HG03280 (cell line): ENCODE results near the gene RCOR1.
"Not testable (repeated sequence)": the region's sequence is repeated elsewhere in the genome, so short reads cannot be mapped to it uniquely, and the experiment has no call there.

Source experiments
- ATAC-seq: cut with Tn5 transposase; IDR thresholded peaks from one replicate; pipeline ENCODE4 v1.9.1; 2021; ENCODE audit warnings: mild to moderate bottlenecking, moderate library complexity; ENCODE audit not compliant: unreplicated experiment

Gene RCOR1

GRCh38 chr14:102738373-102739189 is 146.1 kb downstream of the RCOR1 start:
- no peak for ATAC-seq

- ATAC-seq, result no peak
These were observed 146.7 kb downstream of the RCOR1 start for GRCh38 chr14:102739190-102739469.

- no peak for ATAC-seq
These were observed 154.4 kb downstream of the RCOR1 start for GRCh38 chr14:102746634-102747438.

- no peak for ATAC-seq
These were observed 156.4 kb downstream of the RCOR1 start for GRCh38 chr14:102748806-102749205.

GRCh38 chr14:102749393-102750305 is 157.2 kb downstream of the RCOR1 start:
- no peak for ATAC-seq

- no peak for ATAC-seq
These were observed 157.9 kb downstream of the RCOR1 start for GRCh38 chr14:102750376-102750775.

GRCh38 chr14:102751088-102751487 is 158.6 kb downstream of the RCOR1 start:
- no peak for ATAC-seq

- no peak for ATAC-seq
These were observed 159.9 kb downstream of the RCOR1 start for GRCh38 chr14:102752239-102752847.

- ATAC-seq, result no peak
These were observed 162.2 kb downstream of the RCOR1 start for GRCh38 chr14:102754370-102755262.

GRCh38 chr14:102757646-102758045 is 165.2 kb downstream of the RCOR1 start:
- no peak for ATAC-seq

- ATAC-seq, result no peak
These were observed 165.6 kb downstream of the RCOR1 start for GRCh38 chr14:102758087-102758486.

GRCh38 chr14:102759456-102760187 is 167.2 kb downstream of the RCOR1 start:
- ATAC-seq, result no peak

- no peak for ATAC-seq
These were observed 168.2 kb downstream of the RCOR1 start for GRCh38 chr14:102760496-102761193.

- ATAC-seq, result no peak
These were observed 168.8 kb downstream of the RCOR1 start for GRCh38 chr14:102761206-102761605.

- ATAC-seq, result no peak
These were observed 171.8 kb downstream of the RCOR1 start for GRCh38 chr14:102764220-102764671.

- not testable (repeated sequence) for ATAC-seq
These were observed 173.3 kb downstream of the RCOR1 start for GRCh38 chr14:102765770-102766169.

GRCh38 chr14:102768223-102769048 is 176.0 kb downstream of the RCOR1 start:
- no peak for ATAC-seq

- no peak for ATAC-seq
These were observed 176.5 kb downstream of the RCOR1 start for GRCh38 chr14:102769049-102769327.
